ENCODE results near the gene VWF.

The VWF gene

GRCh38 chr12:5945071-5946008, 179.1 kb downstream of the VWF start, which contains the start of gene ANO2:
Gene ANO2, minus strand, starts transcription at chr12:5945259. Its CDS starts 42 bp downstream, at chr12:5945217.
- peak; percentile 71 for DNase-seq (ENCODE audit: extremely low spot score)
- TF ChIP-seq PKNOX1 (IDR thresholded peaks at IDR 0.05) (no peak), SP1 (IDR thresholded peaks at IDR 0.05) (no peak), L3MBTL2 (conservative IDR thresholded peaks at IDR 0.05) (no peak), ZNF384 (IDR thresholded peaks at IDR 0.05) (no peak), SUZ12 (IDR thresholded peaks at IDR 0.05) (no peak), HDGF (IDR thresholded peaks at IDR 0.05; ENCODE audit: borderline replicate concordance) (no peak), FOXK2 (IDR thresholded peaks at IDR 0.05) (no peak), ARNT (IDR thresholded peaks at IDR 0.05) (no peak), FOXM1 (IDR thresholded peaks at IDR 0.05; ENCODE audit: borderline replicate concordance) (no peak), TARDBP (IDR thresholded peaks at IDR 0.05) (no peak), BHLHE40 (IDR thresholded peaks at IDR 0.05; ENCODE audit: borderline replicate concordance) (no peak), CTBP1 (IDR thresholded peaks at IDR 0.05; ENCODE audit: borderline replicate concordance) (no peak), NFRKB (IDR thresholded peaks at IDR 0.05) (no peak), LEF1 (IDR thresholded peaks at IDR 0.05; ENCODE audit: borderline replicate concordance) (no peak), ELF4 (IDR thresholded peaks at IDR 0.05) (no peak), FOXA1 (IDR thresholded peaks at IDR 0.05) (no peak)
- CTCF ChIA-PET, result no interaction called here
- POLR2A ChIA-PET, result no interaction called here

GRCh38 chr12:5944688-5945070, 179.8 kb downstream of the VWF start:
- ChIA-PET CTCF (no interaction called here), POLR2A (no interaction called here)
- TF ChIP-seq ELF4 (IDR thresholded peaks at IDR 0.05) (no peak), TARDBP (IDR thresholded peaks at IDR 0.05) (no peak), NFRKB (IDR thresholded peaks at IDR 0.05) (no peak)
- DNase-seq (ENCODE audit: extremely low spot score), result no peak

- POLR2A ChIA-PET, result no interaction called here
- DNase-seq (ENCODE audit: extremely low spot score), result no peak
- no peak for TF ChIP-seq NFRKB (IDR thresholded peaks at IDR 0.05)
- TF ChIP-seq BHLHE40 (IDR thresholded peaks at IDR 0.05; ENCODE audit: borderline replicate concordance), result no peak
- TF ChIP-seq FOXM1 (IDR thresholded peaks at IDR 0.05; ENCODE audit: borderline replicate concordance), result no peak
- TF ChIP-seq HDGF (IDR thresholded peaks at IDR 0.05; ENCODE audit: borderline replicate concordance), result no peak
- TF ChIP-seq FOXK2 (IDR thresholded peaks at IDR 0.05), result no peak
- no peak for TF ChIP-seq ARNT (IDR thresholded peaks at IDR 0.05)
- no peak for TF ChIP-seq ELF4 (IDR thresholded peaks at IDR 0.05)
- no peak for TF ChIP-seq TARDBP (IDR thresholded peaks at IDR 0.05)
- no peak for TF ChIP-seq FOXA1 (IDR thresholded peaks at IDR 0.05)
- TF ChIP-seq LEF1 (IDR thresholded peaks at IDR 0.05; ENCODE audit: borderline replicate concordance), result no peak
- no peak for TF ChIP-seq ZNF384 (IDR thresholded peaks at IDR 0.05)
- TF ChIP-seq L3MBTL2 (conservative IDR thresholded peaks at IDR 0.05), result no peak
- no peak for TF ChIP-seq CTBP1 (IDR thresholded peaks at IDR 0.05; ENCODE audit: borderline replicate concordance)
- no peak for TF ChIP-seq PKNOX1 (IDR thresholded peaks at IDR 0.05)
- TF ChIP-seq SP1 (IDR thresholded peaks at IDR 0.05), result no peak
- CTCF ChIA-PET, result no interaction called here
Measured at GRCh38 chr12:5944053-5944452, 180.4 kb downstream of the VWF start.

GRCh38 chr12:5941907-5942306, 182.6 kb downstream of the VWF start:
- CTCF ChIA-PET, result interaction anchor here (0.7 to 1.2 kb wide), 2 partner anchors 36 to 46 kb away, joined by 3 read pairs; no protein-coding TSS in a partner anchor
- no peak for DNase-seq (ENCODE audit: extremely low spot score)
- TF ChIP-seq ELF4 (IDR thresholded peaks at IDR 0.05) (no peak), FOXK2 (IDR thresholded peaks at IDR 0.05) (no peak), FOXM1 (IDR thresholded peaks at IDR 0.05; ENCODE audit: borderline replicate concordance) (no peak), L3MBTL2 (conservative IDR thresholded peaks at IDR 0.05) (no peak), BHLHE40 (IDR thresholded peaks at IDR 0.05; ENCODE audit: borderline replicate concordance) (no peak), ARNT (IDR thresholded peaks at IDR 0.05) (no peak), FOXA1 (IDR thresholded peaks at IDR 0.05) (no peak), CTBP1 (IDR thresholded peaks at IDR 0.05; ENCODE audit: borderline replicate concordance) (no peak), NFRKB (IDR thresholded peaks at IDR 0.05) (no peak), TARDBP (IDR thresholded peaks at IDR 0.05) (no peak), ZNF384 (IDR thresholded peaks at IDR 0.05) (no peak)
- POLR2A ChIA-PET, result no interaction called here

GRCh38 chr12:5927732-5928516, 196.5 kb downstream of the VWF start:
- no peak for DNase-seq (ENCODE audit: extremely low spot score)
- TF ChIP-seq FOXA1 (IDR thresholded peaks at IDR 0.05) (no peak), FOXM1 (IDR thresholded peaks at IDR 0.05; ENCODE audit: borderline replicate concordance) (no peak), LEF1 (IDR thresholded peaks at IDR 0.05; ENCODE audit: borderline replicate concordance) (no peak), ELF4 (IDR thresholded peaks at IDR 0.05) (no peak), ZNF384 (IDR thresholded peaks at IDR 0.05) (no peak), SP1 (IDR thresholded peaks at IDR 0.05) (no peak), CTBP1 (IDR thresholded peaks at IDR 0.05; ENCODE audit: borderline replicate concordance) (no peak), NFRKB (IDR thresholded peaks at IDR 0.05) (no peak), BHLHE40 (IDR thresholded peaks at IDR 0.05; ENCODE audit: borderline replicate concordance) (no peak), PKNOX1 (IDR thresholded peaks at IDR 0.05) (no peak)
- ChIA-PET POLR2A (no interaction called here), CTCF (no interaction called here)

Measured in HEK293T (cell line).